Measurements from ENCODE around the gene C1QC.

DNA sequence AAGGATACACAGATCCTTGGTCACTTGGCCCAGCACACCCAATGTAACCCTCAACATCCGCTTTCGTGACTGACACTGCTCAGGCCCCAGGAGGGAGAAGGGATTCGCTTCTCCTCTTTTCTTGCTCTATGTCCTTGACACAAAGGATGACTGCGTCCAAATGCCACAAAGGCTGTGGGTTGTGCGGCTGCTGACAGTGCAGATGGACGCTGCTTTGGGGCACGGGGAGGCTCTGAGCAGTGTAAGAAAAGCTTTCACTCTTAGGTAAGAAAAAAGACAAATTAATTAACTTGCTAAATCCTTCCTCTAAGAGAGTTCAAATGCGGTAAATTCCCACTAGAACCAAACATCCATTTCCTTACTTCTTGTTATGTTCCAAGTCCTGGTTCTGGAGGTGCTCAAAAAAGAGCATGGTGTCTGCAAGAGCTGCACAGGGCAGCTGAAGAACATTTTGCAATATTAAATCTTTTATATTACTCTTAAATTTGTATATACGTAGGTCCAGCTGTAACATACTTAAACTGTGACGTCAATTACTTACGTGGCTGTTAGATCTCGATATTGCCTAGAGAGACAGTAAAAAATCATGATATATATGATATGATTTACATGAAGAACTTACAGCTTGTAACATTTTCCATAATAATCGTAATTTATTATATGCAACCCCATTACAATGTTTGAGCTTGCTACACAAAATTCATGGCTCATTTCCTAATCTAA lies 47.8 kb downstream of the C1QC start:
- TF ChIP-seq, protein P1, sequence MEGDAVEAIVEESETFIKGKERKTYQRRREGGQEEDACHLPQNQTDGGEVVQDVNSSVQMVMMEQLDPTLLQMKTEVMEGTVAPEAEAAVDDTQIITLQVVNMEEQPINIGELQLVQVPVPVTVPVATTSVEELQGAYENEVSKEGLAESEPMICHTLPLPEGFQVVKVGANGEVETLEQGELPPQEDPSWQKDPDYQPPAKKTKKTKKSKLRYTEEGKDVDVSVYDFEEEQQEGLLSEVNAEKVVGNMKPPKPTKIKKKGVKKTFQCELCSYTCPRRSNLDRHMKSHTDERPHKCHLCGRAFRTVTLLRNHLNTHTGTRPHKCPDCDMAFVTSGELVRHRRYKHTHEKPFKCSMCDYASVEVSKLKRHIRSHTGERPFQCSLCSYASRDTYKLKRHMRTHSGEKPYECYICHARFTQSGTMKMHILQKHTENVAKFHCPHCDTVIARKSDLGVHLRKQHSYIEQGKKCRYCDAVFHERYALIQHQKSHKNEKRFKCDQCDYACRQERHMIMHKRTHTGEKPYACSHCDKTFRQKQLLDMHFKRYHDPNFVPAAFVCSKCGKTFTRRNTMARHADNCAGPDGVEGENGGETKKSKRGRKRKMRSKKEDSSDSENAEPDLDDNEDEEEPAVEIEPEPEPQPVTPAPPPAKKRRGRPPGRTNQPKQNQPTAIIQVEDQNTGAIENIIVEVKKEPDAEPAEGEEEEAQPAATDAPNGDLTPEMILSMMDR (IDR thresholded peaks at IDR 0.05; ENCODE audit: low read depth, low read length): no peak
- TF ChIP-seq EZH2phosphoT487 (IDR thresholded peaks at IDR 0.05; ENCODE audit: low read depth): no peak
